EH (cell line): ENCODE results near the gene EBF4.
"Not testable (repeated sequence)": the region's sequence is repeated elsewhere in the genome, so short reads cannot be mapped to it uniquely, and the experiment has no call there.

Source experiments
- DNase-seq: peaks from one replicate; pipeline ENCODE4 v3.0.0-alpha.2; 2015; ENCODE audit warnings: low read depth

The EBF4 gene

GRCh38 chr20:2757969-2758368, 65.4 kb downstream of the EBF4 start:
- DNase-seq: no peak

- DNase-seq: no peak
Measured at GRCh38 chr20:2759143-2759542, 66.6 kb downstream of the EBF4 start.

- DNase-seq: no peak
Measured at GRCh38 chr20:2759603-2760296, 67.2 kb downstream of the EBF4 start.

- DNase-seq: no peak
Measured at GRCh38 chr20:2760297-2760951, 67.8 kb downstream of the EBF4 start.

- DNase-seq: no peak
Measured at GRCh38 chr20:2760952-2761305, 68.3 kb downstream of the EBF4 start.

- no peak for DNase-seq
Measured at GRCh38 chr20:2761885-2762284, 69.3 kb downstream of the EBF4 start.

- DNase-seq: no peak
Measured at GRCh38 chr20:2762578-2763131, 70.1 kb downstream of the EBF4 start.

GRCh38 chr20:2763186-2763585, 70.6 kb downstream of the EBF4 start:
- no peak for DNase-seq

- peak; percentile 59 for DNase-seq
Measured at GRCh38 chr20:2767768-2768631, 75.4 kb downstream of the EBF4 start.

GRCh38 chr20:2768632-2769015, 76.0 kb downstream of the EBF4 start:
- no peak for DNase-seq

- not testable (repeated sequence) for DNase-seq
Measured at GRCh38 chr20:2770091-2770490, 77.5 kb downstream of the EBF4 start.

- DNase-seq: peak; percentile 39
Measured at GRCh38 chr20:2771631-2772080, 79.1 kb downstream of the EBF4 start.

- DNase-seq: no peak
Measured at GRCh38 chr20:2773812-2774211, 81.2 kb downstream of the EBF4 start.

GRCh38 chr20:2775139-2775538, 82.6 kb downstream of the EBF4 start:
- peak; percentile 28 for DNase-seq

GRCh38 chr20:2778602-2779321, 86.2 kb downstream of the EBF4 start:
- DNase-seq: no peak

GRCh38 chr20:2780948-2781347, 88.4 kb downstream of the EBF4 start:
- no peak for DNase-seq

GRCh38 chr20:2783908-2784566, 91.5 kb downstream of the EBF4 start:
- DNase-seq: no peak

- no peak for DNase-seq
Measured at GRCh38 chr20:2793471-2793870, 100.9 kb downstream of the EBF4 start.

GRCh38 chr20:2794202-2794748, 101.7 kb downstream of the EBF4 start:
- DNase-seq: no peak

- DNase-seq: no peak
Measured at GRCh38 chr20:2794866-2795447, 102.4 kb downstream of the EBF4 start.

- DNase-seq: no peak
Measured at GRCh38 chr20:2795451-2795850, 102.9 kb downstream of the EBF4 start.
